HG03460 (cell line): ENCODE data around the gene PCDHB10.
"Not testable (repeated sequence)": the region's sequence is repeated elsewhere in the genome, so short reads cannot be mapped to it uniquely, and the experiment has no call there.

Experiments
- ATAC-seq: cut with Tn5 transposase; IDR thresholded peaks from one replicate; pipeline ENCODE4 v1.9.1; 2021; ENCODE audit not compliant: unreplicated experiment

PCDHB10 gene

GRCh38 chr5:141186897-141187512 is 5.1 kb upstream of the PCDHB10 start, which contains the start of gene PCDHB9:
Gene PCDHB9 (plus strand): TSS chr5:141187161. CDS start chr5:141187319, 158 bp downstream.
- ATAC-seq, result no peak

GRCh38 chr5:141188682-141189081 is 3.5 kb upstream of the PCDHB10 start:
- ATAC-seq, result not testable (repeated sequence)

GRCh38 chr5:141189131-141189530 is 3.0 kb upstream of the PCDHB10 start:
- ATAC-seq, result not testable (repeated sequence)

- ATAC-seq, result not testable (repeated sequence)
Observed at GRCh38 chr5:141194332-141194731, 2.2 kb downstream of the PCDHB10 start.

- no peak for ATAC-seq
Observed at GRCh38 chr5:141196363-141196762, 4.2 kb downstream of the PCDHB10 start.

GRCh38 chr5:141199359-141200235 is 7.4 kb downstream of the PCDHB10 start, which contains the start of gene PCDHB11:
Gene PCDHB11 (plus strand): TSS chr5:141199627. CDS start chr5:141199775, 148 bp downstream.
- ATAC-seq, result no peak

GRCh38 chr5:141201126-141201525 is 9.0 kb downstream of the PCDHB10 start:
- not testable (repeated sequence) for ATAC-seq

GRCh38 chr5:141201646-141202045 is 9.5 kb downstream of the PCDHB10 start:
- ATAC-seq, result not testable (repeated sequence)

GRCh38 chr5:141208478-141208877 is 16.3 kb downstream of the PCDHB10 start, which contains the start of gene PCDHB12:
Gene PCDHB12 (plus strand): TSS chr5:141208719. CDS start chr5:141208908, 189 bp downstream.
- ATAC-seq, result no peak

GRCh38 chr5:141210281-141210680 is 18.1 kb downstream of the PCDHB10 start:
- not testable (repeated sequence) for ATAC-seq

- not testable (repeated sequence) for ATAC-seq
Observed at GRCh38 chr5:141210849-141211248, 18.7 kb downstream of the PCDHB10 start.

- ATAC-seq, result not testable (repeated sequence)
Observed at GRCh38 chr5:141213656-141214339, 21.6 kb downstream of the PCDHB10 start, which contains the start of gene PCDHB13. Gene PCDHB13 (plus strand): TSS chr5:141213919. CDS start chr5:141214124, 205 bp downstream.

- ATAC-seq, result not testable (repeated sequence)
Observed at GRCh38 chr5:141214583-141214982, 22.4 kb downstream of the PCDHB10 start.

GRCh38 chr5:141215504-141215903 is 23.4 kb downstream of the PCDHB10 start:
- not testable (repeated sequence) for ATAC-seq

GRCh38 chr5:141216035-141216434 is 23.9 kb downstream of the PCDHB10 start:
- ATAC-seq, result not testable (repeated sequence)

GRCh38 chr5:141223112-141223783 is 31.1 kb downstream of the PCDHB10 start, which contains the start of gene PCDHB14:
Gene PCDHB14 (plus strand): TSS chr5:141223343. CDS start chr5:141223506, 163 bp downstream.
- ATAC-seq, result no peak

- not testable (repeated sequence) for ATAC-seq
Observed at GRCh38 chr5:141224844-141225243, 32.7 kb downstream of the PCDHB10 start.

- not testable (repeated sequence) for ATAC-seq
Observed at GRCh38 chr5:141225421-141225820, 33.3 kb downstream of the PCDHB10 start.

- ATAC-seq, result no peak
Observed at GRCh38 chr5:141234109-141234667, 42.0 kb downstream of the PCDHB10 start.

- ATAC-seq, result not testable (repeated sequence)
Observed at GRCh38 chr5:141235922-141236321, 43.8 kb downstream of the PCDHB10 start.
